GM10847 (cell line): ENCODE measurements around the gene UBR7.

Experiments
- POLR2A ChIP-seq: IDR thresholded peaks from 2 replicates; pipeline ENCODE4 v1.6.1; 2011; ENCODE audit not compliant: insufficient read length; ENCODE audit errors: extremely low read depth

UBR7 gene

GRCh38 chr14:93200553-93200952 lies 6.5 kb upstream of the UBR7 start:
- no peak for TF ChIP-seq POLR2A

GRCh38 chr14:93201155-93201704 lies 5.8 kb upstream of the UBR7 start:
- no peak for TF ChIP-seq POLR2A

DNA sequence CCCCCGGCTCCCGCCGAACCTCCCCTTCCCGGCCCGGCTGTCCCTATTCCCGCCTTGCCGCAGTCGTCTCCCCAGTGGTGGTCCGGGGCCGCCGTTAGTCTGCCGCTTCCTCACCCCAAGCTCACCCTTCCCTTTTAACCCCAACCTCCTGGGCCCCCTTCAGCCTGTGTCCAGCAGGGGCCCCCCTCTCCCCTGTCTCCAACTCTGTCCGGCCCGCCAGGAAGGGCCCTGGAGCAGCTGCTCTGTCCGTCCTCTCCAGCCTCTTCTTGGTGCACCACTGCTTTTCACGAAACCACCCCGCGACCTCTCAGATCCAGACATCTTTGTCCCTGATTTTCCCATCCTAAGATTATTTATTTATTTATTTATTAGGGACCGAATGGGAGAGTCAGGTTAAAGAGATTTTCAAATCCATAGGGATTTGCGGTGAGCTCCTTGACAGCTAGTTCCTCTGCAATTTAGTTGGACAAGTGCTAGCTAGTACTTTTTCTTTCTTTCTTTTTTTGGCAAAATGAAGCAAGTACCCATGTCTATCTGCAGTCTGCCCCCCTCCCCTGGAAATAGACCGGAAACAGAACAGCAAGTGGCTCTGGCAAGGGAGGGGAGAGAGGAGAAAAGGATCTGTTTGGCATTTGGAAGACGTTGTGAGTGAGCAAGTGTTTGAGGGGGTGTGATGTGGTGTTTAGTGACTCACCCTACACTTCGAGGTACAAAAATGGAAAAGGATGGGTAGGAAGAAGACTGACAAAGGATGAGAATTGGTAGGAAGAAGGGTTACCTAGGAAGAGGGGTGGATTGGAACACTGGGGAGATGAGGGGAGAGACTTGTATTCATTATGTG lies 632 bp downstream of the UBR7 start:
- TF ChIP-seq POLR2A = no peak

- no peak for TF ChIP-seq POLR2A
Measured at GRCh38 chr14:93212432-93212831, 5.4 kb downstream of the UBR7 start.

DNA sequence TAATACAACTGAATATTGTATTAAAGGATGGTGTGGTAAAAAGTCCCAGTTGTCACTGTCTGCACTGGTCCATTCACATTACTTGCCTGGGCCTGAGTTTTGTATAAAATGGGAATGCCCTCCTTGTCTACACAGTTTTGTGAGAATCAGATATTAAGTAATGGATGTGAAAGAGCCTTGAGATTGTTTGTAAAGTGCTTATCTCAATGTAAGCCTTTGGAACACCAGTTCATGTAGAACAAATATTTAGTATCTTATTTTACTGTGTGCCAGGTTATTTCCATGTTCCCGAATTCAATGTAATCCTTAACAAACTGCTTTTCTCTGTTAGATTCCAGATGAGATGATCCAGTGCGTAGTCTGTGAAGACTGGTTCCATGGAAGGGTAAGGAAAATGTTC lies 7.5 kb downstream of the UBR7 start:
- TF ChIP-seq POLR2A = no peak

GRCh38 chr14:93219103-93219726 lies 12.2 kb downstream of the UBR7 start:
- TF ChIP-seq POLR2A = no peak

DNA sequence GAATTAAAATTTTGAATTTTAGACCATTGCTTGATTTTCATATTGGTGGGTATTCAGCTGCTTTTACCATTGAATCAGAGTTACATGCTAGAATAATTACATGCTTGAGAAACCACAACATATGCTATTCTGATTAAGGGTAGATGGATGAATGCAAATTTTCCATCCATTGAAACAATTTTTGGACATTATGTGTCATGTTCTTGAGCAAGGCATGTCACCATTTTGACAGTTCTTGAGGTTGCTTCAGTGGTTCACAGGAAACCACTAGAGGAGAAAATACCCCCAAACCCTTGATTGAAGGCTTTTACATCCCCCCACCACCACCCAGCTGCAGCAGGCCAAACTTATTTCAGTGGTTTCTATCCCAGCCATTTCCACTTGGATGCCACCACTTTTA lies 13.5 kb downstream of the UBR7 start:
- no peak for TF ChIP-seq POLR2A

- TF ChIP-seq POLR2A = no peak
Measured at GRCh38 chr14:93223565-93223964, 16.5 kb downstream of the UBR7 start.

GRCh38 chr14:93228550-93228949 lies 21.5 kb downstream of the UBR7 start:
- no peak for TF ChIP-seq POLR2A

DNA sequence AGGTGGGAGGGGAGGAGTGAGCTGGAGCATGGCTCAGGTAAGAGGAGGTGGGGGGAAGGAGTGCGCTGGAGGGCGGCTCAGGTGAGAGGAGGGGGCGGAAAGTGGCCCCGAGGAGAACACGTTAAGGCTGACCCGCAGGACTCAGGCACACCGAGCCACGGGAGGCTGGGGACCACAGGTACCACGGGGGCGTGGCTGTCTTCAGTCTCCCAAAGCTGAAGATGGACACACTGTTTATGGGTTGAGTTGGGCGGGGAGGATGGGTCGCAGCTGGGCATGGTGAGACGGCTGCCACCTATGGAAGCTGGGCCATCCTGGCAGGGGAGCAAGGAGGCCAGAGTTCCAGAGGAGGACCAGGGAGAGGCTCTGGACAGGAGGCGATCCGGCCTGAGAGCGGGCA lies 23.5 kb downstream of the UBR7 start:
- TF ChIP-seq POLR2A = no peak

GRCh38 chr14:93231129-93231979 lies 24.3 kb downstream of the UBR7 start:
- no peak for TF ChIP-seq POLR2A

GRCh38 chr14:93232159-93232558 lies 25.1 kb downstream of the UBR7 start:
- no peak for TF ChIP-seq POLR2A

GRCh38 chr14:93234798-93235197 lies 27.7 kb downstream of the UBR7 start:
- no peak for TF ChIP-seq POLR2A

- no peak for TF ChIP-seq POLR2A
Measured at GRCh38 chr14:93239869-93240677, 33.0 kb downstream of the UBR7 start.

DNA sequence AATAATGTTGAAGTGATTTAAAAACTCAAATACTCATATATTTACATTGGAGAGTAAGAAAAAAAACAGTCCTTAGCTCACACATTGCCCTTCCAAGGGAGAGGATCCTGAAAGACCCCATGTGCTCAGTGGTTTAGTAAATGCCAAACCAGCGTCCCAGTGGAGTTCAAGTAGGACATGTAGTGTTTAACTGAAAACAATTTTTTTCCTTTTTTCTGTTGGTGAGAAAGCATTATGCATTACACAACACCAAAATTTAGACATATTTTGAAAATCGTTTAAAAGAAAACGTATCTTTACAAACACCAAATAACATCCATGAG lies 33.6 kb downstream of the UBR7 start:
- TF ChIP-seq POLR2A = no peak
